SU-DHL-6 (cell line): ENCODE measurements around the gene TGIF1.

ENCODE experiments used
- H2AFZ ChIP-seq: fragments of 200-600 bp; sonication (generic); 2 replicates; pipeline ENCODE4 v1.6.1; 2014; ENCODE audit warnings: low read depth, mild to moderate bottlenecking, moderate library complexity, mixed read lengths, antibody characterized with exemption, low read length; ENCODE audit not compliant: severe bottlenecking
- H3F3A ChIP-seq: fragments of 200-600 bp; shearing (Covaris generic); 2 replicates; pipeline ENCODE4 v1.6.0; 2016; ENCODE audit warnings: antibody characterized with exemption, mild to moderate bottlenecking; ENCODE audit not compliant: insufficient read depth
- H3K27ac ChIP-seq: fragments of 200-600 bp; sonication (generic); 2 replicates; pipeline ENCODE4 v1.5.1; 2016; ENCODE audit warnings: low read depth, mild to moderate bottlenecking, low read length, moderate library complexity, mixed read lengths
- H3K27me3 ChIP-seq: fragments of 200-600 bp; sonication (generic), shearing (Covaris generic); 2 replicates; pipeline ENCODE4 v1.6.0; 2014; ENCODE audit warnings: mild to moderate bottlenecking, low read length
- H3K36me3 ChIP-seq: fragments of 200-600 bp; sonication (generic); 2 replicates; pipeline ENCODE4 v1.6.1; 2014; ENCODE audit warnings: mild to moderate bottlenecking, low read length, mixed read lengths
- H3K4me2 ChIP-seq: fragments of 300-600, 200-600 bp; shearing (Covaris generic), sonication (generic); 2 replicates; pipeline ENCODE4 v1.6.0; 2014; ENCODE audit warnings: low read length, low read depth, mild to moderate bottlenecking; ENCODE audit not compliant: poor library complexity, severe bottlenecking
- H3K4me3 ChIP-seq: fragments of 200-600 bp; sonication (generic); 2 replicates; pipeline ENCODE4 v1.5.1; 2014; ENCODE audit warnings: antibody characterized with exemption, low read length, mild to moderate bottlenecking, mixed read lengths; ENCODE audit not compliant: insufficient read depth, poor library complexity, severe bottlenecking
- H3K79me2 ChIP-seq: fragments of 200-600 bp; sonication (generic); 2 replicates; pipeline ENCODE4 v1.6.1; 2014; ENCODE audit warnings: mild to moderate bottlenecking, low read length, moderate library complexity; ENCODE audit not compliant: insufficient read depth
- H3K9ac ChIP-seq: fragments of 200-600 bp; sonication (generic); 2 replicates; pipeline ENCODE4 v1.7.0; 2014; ENCODE audit warnings: mild to moderate bottlenecking, low read length
- H3K9me2 ChIP-seq: fragments of 200-600 bp; sonication (generic); replicated peaks from 2 replicates; pipeline ENCODE4 v1.6.1; 2014; ENCODE audit warnings: low read length; ENCODE audit not compliant: insufficient read depth
- H3K9me3 ChIP-seq: fragments of 200-600 bp; sonication (generic); 2 replicates; pipeline ENCODE4 v1.6.1; 2014; ENCODE audit warnings: low read length, mixed read lengths; ENCODE audit not compliant: insufficient read depth
- H4K20me1 ChIP-seq: fragments of 200-600 bp; sonication (generic); 2 replicates; pipeline ENCODE4 v1.6.1; 2014; ENCODE audit warnings: low read depth, mild to moderate bottlenecking, antibody characterized with exemption, low read length, moderate library complexity, mixed read lengths
- CTCF ChIP-seq: fragments of 200-600 bp; sonication (generic); IDR thresholded peaks from one replicate; pipeline ENCODE4 v1.5.1; 2017; ENCODE audit warnings: antibody characterized with exemption, mild to moderate bottlenecking, low read length, moderate library complexity; ENCODE audit not compliant: insufficient read depth, poor library complexity, severe bottlenecking
- EZH2phosphoT487 ChIP-seq: fragments of 200-600 bp; sonication (generic), shearing (Covaris generic); conservative IDR thresholded peaks from 2 replicates; pipeline ENCODE4 v1.6.1; 2018; ENCODE audit warnings: mild to moderate bottlenecking, antibody characterized with exemption, low read length, moderate library complexity, mixed read lengths

The TGIF1 gene

GRCh38 chr18:3480827-3481573, 31.0 kb downstream of the TGIF1 start:
- Histone ChIP-seq H3K9ac (no peak overlapping the region), H3K27me3 (no peaks in the 10 kb centered on the region), H3F3A (no peaks in the 10 kb centered on the region), H3K9me3 (no peaks in the 10 kb centered on the region), H3K36me3 (no peaks in the 10 kb centered on the region), H4K20me1 (no peaks in the 10 kb centered on the region), H3K79me2 (no peaks in the 10 kb centered on the region), H3K4me2 (no peak overlapping the region), H3K9me2 (no peaks in the 10 kb centered on the region), H3K27ac (no peak overlapping the region), H3K4me3 (no peak overlapping the region), H2AFZ (no peak overlapping the region)
- no peak for TF ChIP-seq EZH2phosphoT487
- TF ChIP-seq CTCF, result no peak

- no peak overlapping the region for H3K4me3 ChIP-seq
- no peak overlapping the region for H3K9ac ChIP-seq
- no peak overlapping the region for H3K27ac ChIP-seq
- H4K20me1 ChIP-seq, result no peaks in the 10 kb centered on the region
- no peaks in the 10 kb centered on the region for H3F3A ChIP-seq
- no peaks in the 10 kb centered on the region for H3K36me3 ChIP-seq
- H2AFZ ChIP-seq, result no peak overlapping the region
- no peaks in the 10 kb centered on the region for H3K9me2 ChIP-seq
- no peaks in the 10 kb centered on the region for H3K9me3 ChIP-seq
- H3K4me2 ChIP-seq, result no peak overlapping the region
- H3K27me3 ChIP-seq, result no peaks in the 10 kb centered on the region
- H3K79me2 ChIP-seq, result no peaks in the 10 kb centered on the region
- peak; percentile 16 for TF ChIP-seq CTCF
- no peak for TF ChIP-seq EZH2phosphoT487
These were observed 31.8 kb downstream of the TGIF1 start for GRCh38 chr18:3481696-3482210.

GRCh38 chr18:3482258-3482657, 32.3 kb downstream of the TGIF1 start:
- H3K27ac ChIP-seq, result no peak overlapping the region

More at GRCh38 chr18:3482258-3482657, 32.3 kb downstream of the TGIF1 start:
- Histone ChIP-seq H3K9me3 (no peaks in the 10 kb centered on the region), H3F3A (no peaks in the 10 kb centered on the region), H4K20me1 (no peaks in the 10 kb centered on the region), H2AFZ (no peak overlapping the region), H3K36me3 (no peaks in the 10 kb centered on the region), H3K79me2 (no peaks in the 10 kb centered on the region), H3K9me2 (no peaks in the 10 kb centered on the region), H3K9ac (no peak overlapping the region), H3K27me3 (no peaks in the 10 kb centered on the region), H3K4me3 (no peak overlapping the region), H3K4me2 (no peak overlapping the region)
- TF ChIP-seq CTCF (no peak), EZH2phosphoT487 (no peak)
